K562 treated with DMSO at 1 percent for 12 hours (cell line): Measurements from ENCODE around the gene RNU6-1. TPM values are rescaled to one million over a fixed set of nuclear protein-coding genes. Genes with fewer than 3 reads are reported as not detected.

Experiments used
- total RNA-seq: library from RNA; unstranded; fragments of 300-600 nt; gene quantifications from 2 replicates; pipeline ENCODE4 v1.2.3, GENCODE V29; 2022; ENCODE audit not compliant: insufficient read depth

The RNU6-1 gene
- total RNA-seq: not detected in 2 replicates

GRCh38 chr15:67839929-67840748 lies at the start of gene RNU6-1:
TSS of gene RNU6-1 (minus strand) at chr15:67840045.

GRCh38 chr15:67824976-67825880 lies 14.6 kb downstream of the RNU6-1 start, which contains the start of gene SKOR1:
TSS of gene SKOR1 (plus strand) at chr15:67825509. CDS start at chr15:67825603, 94 bp downstream.

Other genes starting within 250 kb of the RNU6-1 start
- 1.0 TPM in 1 of 2 replicates, not detected in the other for gene SKOR1, start 14.5 kb downstream of the RNU6-1 start, total RNA-seq
- gene PIAS1, start 214.3 kb upstream of the RNU6-1 start, total RNA-seq: 9.7 and 29.6 TPM in 2 replicates